Measurements from ENCODE around the gene FAM9C.
"Not testable (repeated sequence)": the region's sequence is repeated elsewhere in the genome, so short reads cannot be mapped to it uniquely, and the experiment has no call there.

Gene FAM9C

DNA sequence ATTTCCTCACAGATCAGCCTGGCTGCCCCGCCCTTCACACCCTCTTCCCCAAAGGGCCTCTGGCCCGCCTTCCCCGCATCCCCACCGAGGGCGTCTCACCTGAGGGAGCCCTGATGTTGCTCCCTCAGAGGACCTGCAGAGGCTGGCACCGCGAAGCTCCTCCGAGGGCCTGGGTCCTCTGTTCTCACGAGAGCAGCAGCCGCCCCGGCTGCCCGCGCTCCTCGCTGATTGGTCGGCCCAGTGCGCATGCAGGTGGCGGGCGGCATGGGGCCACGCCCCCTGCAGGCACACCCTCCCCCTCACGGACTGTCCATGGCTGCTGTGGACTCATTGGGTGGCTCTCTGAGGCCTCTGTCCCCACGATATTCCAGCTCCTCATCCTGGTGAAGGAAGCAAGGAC, at the start of gene FAM9C:
TSS of gene FAM9C (minus strand) at position 180 of the 400 bp plus-strand sequence. CDS start 831 bp downstream, outside the sequence.
- no peak for DNase-seq (ENCODE audit: low spot score)

DNA sequence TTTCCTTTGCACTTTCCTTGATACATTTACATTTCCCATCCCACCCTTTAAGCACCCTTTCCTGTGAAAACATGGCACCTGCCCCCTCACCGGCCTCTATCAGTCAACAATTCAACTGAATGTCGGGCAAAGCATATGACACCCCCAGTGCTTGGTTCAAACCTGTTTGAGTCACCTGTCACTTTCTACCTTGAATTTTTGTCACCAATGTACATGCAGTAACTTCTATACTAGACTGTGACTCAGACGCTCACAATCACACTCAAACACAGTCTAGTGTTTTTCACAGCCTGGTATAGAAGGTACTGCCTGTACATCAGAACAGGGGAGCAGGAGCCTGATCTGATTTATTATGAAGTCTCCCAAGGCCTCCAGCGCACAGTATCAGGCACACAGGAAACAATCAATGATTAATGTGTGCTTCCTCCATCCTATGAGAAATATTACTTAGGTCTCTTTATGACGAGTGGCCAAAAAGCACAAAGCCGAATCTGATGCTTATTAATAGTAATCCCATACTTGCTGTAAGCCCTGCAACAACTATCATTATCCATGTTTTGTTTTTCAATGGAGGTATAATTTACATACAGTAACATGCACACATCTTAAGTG, 49.2 kb upstream of the FAM9C start:
- no peak for DNase-seq (ENCODE audit: low spot score)

DNA sequence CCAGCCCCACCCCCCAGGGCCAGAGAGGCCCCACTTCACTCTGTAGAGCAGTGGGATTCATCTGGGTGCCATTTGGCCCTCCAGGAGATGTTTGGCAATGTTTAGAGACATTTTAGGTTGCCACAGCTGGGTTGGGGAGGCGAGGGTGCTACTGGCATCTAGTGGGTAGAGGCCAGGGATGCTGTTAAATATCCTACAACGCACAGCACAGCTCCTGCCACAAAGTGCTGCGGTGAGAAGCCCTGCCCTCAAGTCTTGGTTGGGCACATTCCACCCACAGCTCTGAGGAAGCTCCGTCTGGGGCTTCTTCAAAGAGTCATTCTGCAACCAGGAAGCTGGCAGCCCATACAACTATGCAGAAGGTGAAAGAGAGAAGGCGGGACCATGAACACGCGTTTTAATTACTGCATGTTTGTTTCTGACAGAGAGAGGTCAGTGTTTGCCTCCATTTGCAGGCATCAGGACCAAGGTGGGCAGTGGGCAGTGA, 48.1 kb upstream of the FAM9C start:
- DNase-seq (ENCODE audit: low spot score) = no peak

DNA sequence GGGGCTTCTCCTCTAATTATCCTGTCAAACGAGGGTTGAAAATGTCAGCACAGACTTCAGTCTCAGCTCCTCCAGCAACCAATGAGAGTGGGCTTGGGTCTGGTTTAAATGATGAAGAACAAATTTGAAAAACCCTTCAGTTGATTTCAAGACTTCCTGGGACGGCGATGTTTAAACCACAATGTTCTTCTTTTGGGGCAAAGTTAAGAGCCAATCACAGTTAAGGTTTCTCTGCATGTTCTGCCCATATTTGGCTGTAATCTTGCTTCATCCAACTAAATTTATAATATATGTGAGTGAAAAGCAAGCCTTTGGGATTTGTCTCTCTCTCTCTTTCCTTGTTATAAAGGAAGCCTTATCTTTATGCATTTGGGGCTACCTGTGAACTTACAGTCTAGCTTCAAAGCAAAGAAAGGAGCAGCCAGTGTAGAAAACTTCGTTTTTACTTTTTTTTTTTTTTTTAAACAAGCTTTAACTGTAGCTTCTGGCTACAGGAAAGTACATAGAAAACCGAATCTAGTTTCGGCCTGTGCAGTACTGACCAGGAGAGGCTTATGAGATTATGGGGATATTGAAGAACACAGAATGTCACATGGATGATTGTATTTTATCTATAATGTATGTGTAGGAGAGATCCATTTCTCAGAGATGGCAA, 46.8 kb upstream of the FAM9C start:
- no peak for DNase-seq (ENCODE audit: low spot score)

DNA sequence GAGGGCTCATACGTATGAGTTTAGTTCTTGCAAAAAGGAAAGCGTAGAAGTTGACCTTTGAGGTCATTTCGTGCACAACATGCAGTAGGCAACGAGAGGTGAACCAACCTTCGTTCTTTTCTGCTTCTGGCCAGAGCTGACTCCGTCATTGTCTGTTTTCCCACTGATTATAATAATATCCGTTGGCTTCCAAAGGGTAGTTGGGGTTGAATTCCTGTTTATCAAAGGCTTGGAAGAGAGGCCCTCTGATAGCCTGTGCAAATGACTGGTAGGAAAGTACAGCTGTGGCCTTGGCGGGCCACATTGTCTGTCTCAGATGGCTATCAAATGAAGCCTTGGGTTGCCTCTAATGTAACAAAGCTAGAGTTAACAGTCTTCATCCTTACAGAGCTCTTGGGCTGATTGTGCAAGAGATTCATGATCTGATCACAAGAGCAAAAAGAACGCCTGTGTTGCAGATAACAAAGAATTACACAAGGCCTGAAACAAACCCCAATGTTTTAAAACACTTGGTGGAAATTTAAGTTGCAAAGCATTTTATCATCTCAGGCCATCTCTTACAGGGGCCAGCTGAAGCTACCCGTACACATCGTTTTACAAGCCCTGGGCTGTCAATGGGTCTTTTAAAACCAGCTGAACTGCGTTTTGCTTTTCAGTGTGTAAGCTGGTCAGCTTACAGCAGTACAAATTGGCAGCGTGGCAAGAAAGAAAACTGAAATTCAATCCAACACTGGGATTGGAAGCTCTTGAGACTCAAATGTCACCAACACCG, 46.1 kb upstream of the FAM9C start:
- no peak for DNase-seq (ENCODE audit: low spot score)

DNA sequence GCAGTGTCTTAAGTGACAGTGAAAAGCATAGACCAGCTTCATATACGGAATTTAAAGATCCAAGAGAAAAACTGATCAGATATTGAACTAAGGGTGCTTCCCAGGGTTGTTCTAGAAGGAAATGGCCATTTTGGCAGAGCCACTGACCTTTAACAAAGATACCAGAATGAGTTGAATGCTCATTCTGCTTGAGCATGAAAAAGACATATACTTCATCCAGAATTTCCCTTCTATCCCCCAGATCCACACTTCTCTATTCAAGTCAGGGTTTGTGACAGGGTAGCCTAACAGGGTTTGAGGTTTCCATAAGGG, 45.6 kb upstream of the FAM9C start:
- no peak for DNase-seq (ENCODE audit: low spot score)

DNA sequence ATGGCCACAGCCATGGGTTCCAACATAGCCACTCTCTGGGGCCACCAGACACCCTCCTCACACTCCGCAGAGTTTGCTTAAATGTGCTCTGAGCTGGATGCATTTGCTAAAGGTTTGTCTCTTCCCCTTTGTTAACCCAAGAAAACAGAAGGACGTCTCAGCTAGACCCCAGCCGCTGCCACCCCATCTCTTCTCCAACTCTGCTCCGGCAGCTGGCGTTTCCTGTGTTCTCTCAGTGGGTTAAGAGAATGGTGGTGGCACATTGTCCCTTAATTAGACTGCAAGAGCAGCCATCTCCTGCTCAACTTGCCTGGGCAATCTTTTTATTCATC, 43.7 kb upstream of the FAM9C start:
- DNase-seq (ENCODE audit: low spot score) = no peak

DNA sequence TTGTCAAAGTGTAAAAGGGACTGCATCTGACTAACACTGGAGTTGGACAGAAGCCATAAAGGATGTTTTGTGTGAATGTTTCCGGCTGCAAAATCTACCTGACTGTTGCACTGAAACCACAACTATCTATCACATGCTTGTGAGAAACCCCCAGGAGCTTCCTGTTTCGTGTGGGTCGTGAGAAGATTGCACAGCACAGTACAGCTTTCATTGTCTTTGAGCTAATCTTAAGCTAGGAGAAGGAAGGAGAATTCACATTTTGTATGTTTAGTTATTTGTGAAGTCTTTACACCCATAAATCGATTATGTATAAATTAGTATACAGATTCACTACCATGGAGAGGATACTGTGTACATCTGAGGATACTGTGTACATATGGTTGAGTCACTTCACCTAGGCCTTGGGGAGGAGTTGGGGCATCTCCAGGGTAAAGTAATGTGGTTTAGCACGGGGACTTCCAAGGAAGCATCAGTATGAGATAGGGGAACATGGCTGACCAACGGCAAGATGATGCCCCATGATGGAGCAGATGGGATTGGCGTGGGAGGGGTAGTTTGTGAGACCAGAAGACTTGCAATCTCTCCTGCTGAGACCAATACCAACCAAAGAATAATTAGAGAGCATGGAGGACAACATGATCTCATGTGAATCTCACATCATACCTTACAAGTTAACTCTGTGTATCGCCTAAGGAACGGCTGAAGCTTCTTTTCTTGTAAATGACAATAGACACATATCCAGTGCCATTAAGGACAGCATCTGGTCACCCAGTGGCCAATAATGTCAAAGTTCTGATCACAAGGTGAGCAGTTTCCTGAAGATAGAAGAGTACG, 43.1 kb upstream of the FAM9C start:
- DNase-seq (ENCODE audit: low spot score) = peak; percentile 92

DNA sequence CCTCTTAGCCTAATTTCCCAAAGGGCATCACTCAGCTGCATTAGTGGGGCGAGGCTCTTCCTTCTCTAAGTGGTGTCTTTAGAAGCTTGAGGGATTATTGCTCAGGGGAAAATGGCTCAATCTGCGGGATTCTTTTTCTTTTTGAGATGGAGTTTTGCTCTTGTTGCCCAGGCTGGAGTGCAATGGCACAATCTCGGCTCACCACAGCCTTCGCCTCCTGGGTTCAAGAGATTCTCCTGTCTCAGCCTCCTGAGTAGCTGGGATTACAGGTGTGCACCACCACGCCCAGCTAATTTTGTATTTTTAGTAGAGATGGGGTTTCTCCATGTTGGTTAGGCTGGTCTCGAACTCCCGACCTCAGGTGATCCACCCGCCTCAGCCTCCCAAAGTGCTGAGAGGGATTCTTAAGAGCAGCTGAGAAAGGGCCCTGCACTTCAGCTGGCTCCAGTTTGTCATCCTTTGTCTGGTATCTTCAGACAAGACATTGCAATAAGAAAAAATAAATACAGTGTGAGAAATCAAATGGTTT, 42.4 kb upstream of the FAM9C start:
- DNase-seq (ENCODE audit: low spot score) = not testable (repeated sequence)

DNA sequence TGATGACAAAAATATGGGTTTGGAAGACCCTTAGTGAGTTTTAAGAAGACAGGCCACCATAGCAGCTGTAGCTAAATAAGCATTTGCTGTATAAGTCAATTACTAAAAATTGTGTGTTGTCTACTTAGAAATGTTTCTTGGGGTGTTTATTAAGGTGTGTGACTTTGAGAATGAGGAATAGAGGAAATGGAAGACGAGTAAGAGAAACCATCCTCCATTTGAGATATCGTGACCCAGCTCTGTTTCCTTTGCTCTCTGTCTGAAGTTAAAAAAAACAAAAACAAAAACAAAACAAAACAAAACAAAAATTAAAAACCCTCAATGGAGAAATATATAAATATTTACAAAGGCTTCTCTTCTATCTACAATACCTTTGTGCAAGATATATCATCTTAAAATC, 41.7 kb upstream of the FAM9C start:
- DNase-seq (ENCODE audit: low spot score) = no peak

DNA sequence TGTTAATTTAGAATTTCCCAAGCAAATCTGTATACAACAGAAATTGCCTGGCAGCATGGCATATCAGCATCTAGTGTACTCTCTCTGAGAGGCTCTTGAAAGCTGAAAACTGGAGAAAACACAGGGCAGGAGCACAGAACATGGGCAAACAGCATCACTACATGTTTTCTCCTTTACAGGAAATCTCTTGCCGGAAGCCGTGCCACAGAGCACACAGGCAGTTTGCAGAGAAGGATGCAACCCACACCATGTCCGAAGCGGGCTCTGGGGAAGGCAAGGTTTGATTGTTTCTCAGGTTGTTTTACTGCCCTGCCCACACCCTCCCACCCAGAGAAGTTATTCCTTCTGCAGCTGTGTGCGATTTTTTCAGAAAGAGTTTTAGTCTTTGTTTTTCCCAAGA, 41.1 kb upstream of the FAM9C start:
- DNase-seq (ENCODE audit: low spot score) = no peak

DNA sequence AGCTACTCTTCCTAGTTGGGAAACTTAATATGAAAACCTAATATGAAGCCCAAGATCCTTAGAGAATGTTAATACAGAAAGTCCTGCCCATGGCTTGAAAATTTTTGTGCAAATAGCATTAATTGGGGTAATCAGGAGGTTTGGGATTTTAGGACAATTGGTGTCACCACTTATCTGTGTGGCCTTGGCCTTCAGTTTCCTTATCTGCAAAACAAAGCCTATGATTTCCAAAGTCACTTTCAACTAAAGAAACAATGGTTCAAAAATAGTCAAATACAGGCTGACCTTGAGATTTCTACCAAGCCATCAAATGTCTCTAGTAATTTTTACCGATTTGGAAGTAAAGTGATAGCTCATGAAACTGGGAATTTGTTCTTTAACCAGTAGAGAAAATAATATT, 40.2 kb upstream of the FAM9C start:
- DNase-seq (ENCODE audit: low spot score) = no peak

DNA sequence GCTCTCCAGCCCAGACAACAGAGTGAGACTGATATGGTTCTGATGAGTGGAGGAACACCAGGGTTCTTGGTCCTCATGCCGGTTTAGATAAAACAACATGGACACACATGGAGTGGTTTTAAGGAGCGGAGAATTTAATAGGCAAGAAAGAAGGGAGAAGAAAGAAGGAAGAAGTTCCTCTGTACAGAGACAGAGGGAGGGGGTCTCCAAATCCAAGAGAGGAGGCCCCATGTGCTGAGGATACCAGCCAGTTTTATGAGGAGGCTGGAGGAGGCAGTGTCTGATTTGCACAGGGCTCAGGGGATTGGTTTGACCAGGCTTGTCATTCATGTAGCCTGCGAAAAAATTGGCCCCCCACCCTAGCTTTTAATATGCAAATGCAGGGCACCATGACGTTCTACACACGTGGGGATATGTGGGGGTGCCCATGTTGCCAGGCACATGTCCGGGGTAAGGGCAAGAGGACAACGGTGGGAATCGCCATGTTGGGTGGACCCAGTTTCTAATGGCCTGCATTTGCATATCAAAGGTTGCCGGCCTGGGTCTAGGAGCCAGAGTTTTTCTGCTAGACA, 39.4 kb upstream of the FAM9C start:
- not testable (repeated sequence) for DNase-seq (ENCODE audit: low spot score)

DNA sequence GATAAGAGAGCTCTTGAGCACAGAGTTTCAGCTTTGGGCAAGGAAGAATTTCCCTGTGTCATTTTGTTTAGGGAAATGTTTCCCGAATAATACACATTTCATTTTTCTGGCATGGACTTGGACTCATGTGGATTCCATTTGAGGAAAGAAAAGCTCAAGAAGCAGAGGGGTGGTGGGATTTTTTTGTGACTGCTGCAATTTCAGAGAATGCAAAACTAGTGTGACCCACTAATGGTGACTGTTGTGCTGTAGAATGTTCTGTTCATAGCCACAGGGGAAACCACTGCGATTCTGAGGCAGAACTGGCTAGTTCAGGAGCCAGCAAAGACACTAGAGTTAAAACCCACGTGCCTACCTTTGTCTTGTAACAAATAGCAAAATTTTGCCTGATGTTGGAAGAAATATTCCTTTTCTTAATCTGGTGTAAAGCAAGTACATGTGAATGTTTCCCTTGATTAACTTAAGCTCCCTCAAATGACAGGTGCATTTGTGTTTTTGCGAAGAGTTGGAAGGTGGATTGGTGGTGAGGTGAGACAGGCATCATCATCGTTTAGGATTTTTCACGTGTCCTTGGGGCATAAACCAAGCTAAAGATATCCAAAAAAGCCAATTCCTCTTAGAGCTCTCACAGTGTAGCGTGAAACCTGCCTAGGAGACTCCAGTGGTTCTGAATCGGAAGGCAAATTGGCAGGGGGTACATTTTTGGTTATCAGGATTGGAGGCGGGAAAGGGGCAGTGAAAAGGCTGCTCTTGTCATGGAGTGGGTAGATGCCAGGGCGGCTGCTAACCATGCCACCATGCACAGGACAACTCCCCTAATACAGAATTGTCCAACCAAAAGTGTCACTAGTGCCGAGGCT, 38.0 kb upstream of the FAM9C start:
- DNase-seq (ENCODE audit: low spot score) = no peak

DNA sequence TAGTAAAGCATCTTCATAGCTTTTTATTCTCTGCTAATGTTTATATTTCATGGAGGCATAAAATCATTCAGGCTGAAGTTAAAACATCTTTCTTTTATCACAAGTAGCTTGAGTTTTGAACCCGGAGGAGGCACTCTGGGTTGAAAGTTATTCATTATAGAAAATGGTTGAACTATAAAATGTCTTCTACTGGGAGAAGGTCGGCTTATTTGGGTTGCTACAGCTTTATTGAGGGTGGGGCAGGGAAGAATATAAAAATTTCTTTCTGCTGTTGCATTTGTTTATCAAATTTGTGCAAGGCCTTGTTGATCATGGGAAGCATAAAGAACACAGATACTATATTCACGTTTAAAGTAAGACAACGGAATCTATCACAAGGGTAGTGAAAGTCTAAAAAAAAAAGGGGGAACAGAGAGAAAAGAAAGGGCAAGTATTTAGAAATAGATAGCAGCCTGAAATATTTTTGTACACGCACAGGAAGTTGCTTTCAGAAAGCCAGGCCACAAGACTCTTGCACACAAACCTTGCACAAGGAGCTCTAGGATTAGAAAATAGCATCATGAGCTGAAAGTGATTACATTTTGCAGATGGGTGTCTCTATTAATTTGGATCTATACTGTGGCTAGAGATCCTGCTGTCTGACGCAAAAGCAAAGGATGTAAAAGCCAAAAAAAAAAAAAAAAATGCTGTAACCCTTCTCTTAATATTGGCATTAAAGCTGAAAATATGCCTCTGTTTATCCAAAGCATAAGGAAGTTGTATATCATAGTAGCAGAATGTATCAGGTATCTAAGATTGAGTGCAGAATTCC, 37.2 kb upstream of the FAM9C start:
- DNase-seq (ENCODE audit: low spot score) = no peak

DNA sequence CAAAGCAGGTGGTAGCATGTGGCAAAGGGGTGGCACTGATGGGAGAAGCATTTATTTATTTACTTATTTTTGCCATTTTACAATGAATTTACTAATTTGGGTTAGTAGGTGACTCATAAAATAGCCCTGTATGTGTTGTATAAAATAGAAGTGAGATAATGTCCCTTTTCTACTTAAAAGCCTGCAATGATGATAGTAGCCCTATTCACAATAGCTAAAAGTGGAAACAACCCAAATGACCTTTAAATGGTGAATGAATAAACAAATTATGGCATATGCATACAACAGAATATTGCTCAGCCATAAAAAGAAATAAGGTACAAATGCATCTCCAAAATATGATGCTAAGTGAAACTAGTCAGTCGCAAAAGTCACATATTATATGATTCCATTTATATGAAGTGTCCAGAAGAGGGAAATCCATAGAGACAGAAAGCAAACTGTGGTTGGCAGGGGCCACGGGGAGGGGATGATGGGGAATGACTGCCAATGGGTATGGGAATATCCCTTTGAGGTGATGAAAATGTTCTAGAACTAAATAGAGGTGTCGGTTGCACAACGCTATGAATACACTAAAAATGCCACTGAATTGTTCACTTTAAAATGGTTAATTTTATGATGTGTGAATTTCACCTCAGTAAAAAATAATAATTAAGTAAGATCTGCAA, 35.8 kb upstream of the FAM9C start:
- no peak for DNase-seq (ENCODE audit: low spot score)

DNA sequence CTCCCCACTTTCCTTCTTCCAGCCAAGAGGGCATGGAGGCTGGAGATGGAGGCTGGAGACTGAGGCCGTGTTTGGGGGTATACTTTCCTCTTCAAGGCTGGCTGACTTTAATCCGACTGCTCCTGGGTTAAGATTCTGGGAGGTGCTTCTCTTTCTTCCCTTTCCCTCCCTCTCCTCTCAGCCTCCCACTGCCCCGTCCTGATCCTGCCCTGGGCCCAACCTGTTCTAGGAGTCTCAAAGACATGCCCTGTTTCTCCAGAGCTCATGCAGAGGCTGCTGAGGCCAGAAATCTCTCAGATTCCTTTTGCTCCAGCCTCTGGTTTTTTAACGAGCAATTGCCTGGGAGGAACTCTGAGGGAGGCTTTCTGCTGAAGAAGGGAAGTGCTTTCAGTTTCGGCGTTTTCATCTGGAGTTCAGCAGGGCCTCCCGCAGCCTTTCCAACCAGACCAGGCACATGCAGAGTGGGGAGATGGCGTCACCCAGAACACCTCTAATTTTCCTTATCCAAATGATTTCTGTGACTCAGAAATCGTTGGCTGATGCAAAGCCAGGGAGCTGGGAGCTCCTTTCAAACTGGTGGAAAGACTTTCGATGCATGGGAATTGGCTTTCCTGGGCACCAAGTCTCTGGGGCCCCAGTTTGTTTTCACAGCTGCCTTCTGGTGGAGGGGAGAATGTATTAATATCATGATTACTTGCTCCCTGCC, 34.5 kb upstream of the FAM9C start:
- peak; percentile 73 for DNase-seq (ENCODE audit: low spot score)

DNA sequence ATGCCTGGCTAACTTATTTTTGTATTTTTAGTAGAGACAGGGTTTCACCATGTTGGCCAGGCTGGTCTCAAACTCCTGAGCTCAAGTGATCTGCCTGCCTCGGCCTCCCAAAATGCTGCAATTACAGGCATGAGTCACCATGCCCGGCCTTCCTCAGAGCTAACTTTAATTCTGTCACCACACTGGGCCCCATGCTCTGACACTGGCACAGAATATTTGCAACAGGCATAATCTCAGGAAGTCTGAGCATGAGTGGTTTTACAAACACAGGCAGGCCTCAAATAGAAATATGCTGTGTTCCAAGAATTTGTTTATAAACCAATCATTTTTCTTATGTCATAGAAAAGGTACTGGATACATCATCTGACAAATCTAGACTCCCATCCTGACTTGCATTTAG, 32.7 kb upstream of the FAM9C start:
- DNase-seq (ENCODE audit: low spot score) = peak; percentile 42

Data from kidney tubule cell (primary cell).